NAMALWA (cell line): Measurements from ENCODE around the gene BCAM.

Source experiments
- DNase-seq: peaks from one replicate; pipeline ENCODE4 v3.0.0-alpha.2; 2015; ENCODE audit warnings: low spot score

BCAM gene

DNA sequence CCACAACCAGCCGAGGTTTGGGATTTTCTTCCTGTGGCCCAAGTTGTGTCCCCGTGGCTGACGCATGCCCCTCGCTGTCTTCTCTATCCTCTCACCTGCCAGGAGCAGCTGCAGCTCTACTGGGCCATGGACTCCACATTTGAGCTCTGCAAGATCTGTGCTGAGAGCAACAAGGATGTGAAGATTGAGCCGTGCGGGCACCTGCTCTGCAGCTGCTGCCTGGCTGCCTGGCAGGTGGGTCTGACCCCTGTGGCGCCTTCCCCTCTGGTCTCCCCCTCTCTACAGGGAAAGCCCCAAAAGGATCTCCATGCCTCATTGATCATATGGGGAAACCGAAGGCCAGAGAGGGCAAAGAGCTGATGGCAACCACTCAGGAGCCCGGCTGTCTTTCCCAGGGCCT lies 16.6 kb upstream of the BCAM start:
- peak; percentile 75 for DNase-seq

DNA sequence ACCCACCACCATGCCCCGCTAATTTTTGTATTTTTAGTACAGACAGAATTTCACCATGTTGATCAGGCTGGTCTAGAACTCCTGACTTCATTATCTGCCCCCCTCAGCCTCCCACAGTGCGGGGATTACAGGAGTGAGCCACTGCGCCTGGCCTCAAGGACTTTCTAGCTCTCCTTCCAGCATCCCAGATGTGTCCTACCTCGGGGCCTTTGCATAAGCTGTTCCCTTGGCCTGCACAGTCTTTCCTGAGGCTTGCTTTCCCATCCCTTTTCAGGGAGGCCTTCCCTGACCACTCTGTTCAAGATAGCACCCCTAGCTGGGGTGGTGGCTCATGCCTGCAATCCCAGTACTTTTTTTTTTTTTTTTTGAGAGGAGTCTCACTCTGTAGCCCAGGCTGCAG lies 14.3 kb upstream of the BCAM start:
- no peak for DNase-seq

DNA sequence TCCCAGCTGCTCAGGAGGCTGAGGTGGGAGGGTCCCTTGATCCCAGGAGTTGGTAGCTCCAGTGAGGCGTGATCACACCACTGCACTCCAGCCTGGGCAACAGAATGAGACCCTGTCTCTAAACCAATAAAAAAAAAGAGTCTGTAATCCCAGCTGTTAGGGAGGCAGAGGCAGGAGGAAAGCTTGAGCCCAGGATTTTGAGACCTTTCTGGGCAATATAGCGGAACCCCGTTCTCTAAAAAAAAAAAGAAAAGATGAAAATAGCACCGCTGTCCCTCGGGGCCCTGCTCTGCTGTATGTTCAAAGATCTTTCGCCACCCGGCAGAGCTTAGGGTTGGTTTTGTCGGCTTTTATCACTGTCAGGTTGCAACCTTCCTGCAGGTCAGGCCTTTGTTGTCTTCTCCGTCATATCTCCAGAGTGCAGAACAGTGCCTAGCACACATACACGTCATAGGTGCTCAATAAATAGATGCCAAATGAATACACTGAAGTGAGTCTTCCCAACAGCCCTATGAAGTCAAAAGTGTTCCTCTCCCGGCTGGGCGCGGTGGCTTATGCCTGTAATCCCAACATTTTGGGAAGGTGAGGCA lies 13.4 kb upstream of the BCAM start:
- DNase-seq: peak; percentile 38

DNA sequence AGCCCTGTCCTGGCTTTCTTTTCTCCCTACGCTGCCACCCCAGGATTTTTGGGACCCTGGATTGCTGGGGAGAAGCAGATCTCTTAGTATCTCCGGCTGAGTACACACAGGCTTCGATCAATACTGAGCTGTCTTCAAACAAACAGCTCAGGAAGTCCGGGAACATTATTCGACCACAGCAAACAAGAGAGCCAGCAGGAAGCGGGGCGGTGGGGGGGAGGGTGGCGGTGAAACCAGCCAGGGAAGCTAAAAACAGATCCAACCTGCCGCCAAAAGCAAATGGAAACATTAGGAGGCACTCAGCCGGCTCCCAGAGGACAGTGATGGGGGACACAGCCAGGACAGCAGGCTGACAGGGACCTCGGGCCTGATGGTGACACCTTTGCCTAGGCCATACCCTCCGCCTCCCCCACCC lies 12.2 kb upstream of the BCAM start:
- DNase-seq: no peak

DNA sequence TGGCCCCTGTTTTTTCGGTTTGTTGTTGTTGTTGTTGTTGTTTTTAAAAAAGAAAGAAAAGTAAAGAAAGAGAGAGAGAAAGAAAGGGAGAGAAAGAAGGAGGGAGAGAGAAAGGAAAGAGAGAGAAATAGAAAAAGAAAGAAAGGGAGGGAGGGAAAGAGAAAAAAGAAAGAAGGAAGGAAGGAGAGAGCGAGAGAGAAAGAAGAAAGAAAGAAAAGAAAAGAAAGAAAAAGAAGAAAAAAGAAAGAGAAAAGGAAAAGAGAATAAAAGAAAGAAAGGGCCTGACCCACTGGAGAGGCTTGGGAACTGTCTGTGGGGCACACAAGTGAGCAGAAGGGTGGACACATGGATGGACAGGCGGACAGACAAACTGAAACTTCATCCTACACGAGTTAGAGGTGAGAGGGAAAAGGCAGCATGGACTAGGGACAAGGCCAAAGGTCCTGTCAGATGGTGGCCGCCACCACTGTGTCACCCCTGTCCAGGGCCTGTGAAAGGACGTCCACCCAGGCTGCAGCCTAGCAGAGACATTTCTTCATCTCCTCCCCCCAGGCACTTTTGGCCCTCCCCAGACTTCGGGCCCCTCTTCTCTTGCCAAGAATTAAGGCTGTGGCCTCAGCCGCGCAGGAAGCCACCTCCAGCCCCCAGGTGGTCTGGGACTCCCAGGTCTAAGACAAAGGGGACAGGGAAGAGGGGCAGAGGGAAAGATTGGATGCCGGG lies 9.1 kb upstream of the BCAM start:
- DNase-seq: no peak

DNA sequence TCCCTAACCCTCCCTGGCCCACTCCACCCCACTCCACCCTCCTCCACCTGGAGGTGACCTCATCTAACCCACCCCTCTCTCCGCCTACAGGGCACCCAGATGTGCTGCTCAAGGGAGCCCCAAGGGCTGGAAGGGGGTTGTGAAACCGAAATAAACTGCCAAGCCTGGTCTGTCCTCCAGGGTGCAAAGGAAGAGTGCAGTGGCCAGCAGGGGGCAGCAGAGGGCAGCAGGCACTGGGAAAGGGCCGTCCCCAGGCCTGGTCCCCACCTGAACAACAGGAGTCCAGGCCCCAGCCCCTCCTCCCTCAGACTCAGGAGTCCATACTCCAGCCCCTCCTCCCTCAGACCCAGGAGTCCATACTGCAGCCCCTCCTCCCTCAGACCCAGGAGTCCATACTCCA lies 8.4 kb upstream of the BCAM start:
- DNase-seq: peak; percentile 92

DNA sequence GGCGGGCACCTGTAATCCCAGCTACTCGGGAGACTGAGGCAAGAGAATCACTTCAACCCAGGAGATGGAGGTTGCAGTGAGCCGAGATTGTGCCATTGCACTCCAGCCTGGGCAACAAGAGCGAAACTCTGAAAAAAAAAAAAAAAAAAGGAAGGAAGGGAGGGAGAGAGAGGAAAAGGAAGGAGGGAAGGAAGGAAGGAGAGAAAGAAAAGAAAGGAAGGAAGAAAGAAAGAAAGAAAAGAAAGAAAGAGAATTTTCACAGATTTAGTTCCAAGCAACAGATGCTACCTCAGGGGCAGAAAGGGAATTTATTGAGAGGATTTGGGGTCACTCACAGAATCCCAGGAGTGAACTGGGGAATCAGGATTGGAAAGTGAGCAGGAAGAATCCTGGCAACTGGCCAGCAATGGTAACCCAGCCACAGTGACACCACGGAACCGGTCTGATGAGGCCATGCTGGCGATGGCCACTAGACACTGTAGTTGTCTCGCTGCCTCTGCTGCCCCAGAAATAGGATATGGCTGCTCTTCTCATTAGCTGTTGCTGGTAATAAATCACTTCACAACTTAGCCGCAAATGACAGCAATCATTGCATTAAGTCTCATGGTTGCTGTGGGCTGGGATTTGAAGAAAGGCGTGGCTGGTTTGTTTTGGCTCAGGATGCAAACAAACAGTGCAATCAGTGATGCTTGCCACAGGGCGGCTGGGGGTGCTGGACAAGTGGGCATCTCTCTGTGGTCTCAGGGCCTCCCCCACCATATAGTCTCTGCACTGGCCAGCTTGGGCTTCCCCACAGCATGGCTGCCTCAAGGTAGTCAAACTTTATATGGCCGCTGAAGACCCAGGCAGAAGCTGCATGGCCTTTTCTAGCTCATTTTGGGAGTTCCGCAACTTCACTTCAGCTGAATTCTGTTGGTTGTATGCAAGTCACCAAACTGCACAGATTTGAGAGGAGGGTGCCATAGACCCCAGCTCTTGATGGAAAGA lies 5.2 kb upstream of the BCAM start:
- peak; percentile 31 for DNase-seq

DNA sequence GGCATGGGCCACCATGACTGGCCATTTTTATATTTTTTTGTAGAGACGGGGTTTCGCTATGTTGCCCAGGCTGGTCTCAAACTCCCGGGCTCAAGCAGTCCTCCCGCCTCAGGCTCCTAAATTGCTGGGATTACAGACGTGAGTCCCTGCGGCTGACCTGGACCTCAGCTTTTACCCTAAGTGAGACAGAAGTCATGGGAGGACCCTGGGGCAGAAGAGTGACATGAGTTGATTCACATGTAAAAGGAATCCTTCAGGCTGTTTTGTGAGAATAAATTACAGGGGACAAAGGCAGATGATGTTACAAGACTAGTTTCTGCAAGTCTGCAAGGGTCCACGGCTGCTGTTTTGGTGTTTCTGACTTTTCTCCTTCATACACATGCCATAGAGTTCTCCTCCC lies 2.6 kb upstream of the BCAM start:
- DNase-seq: no peak

DNA sequence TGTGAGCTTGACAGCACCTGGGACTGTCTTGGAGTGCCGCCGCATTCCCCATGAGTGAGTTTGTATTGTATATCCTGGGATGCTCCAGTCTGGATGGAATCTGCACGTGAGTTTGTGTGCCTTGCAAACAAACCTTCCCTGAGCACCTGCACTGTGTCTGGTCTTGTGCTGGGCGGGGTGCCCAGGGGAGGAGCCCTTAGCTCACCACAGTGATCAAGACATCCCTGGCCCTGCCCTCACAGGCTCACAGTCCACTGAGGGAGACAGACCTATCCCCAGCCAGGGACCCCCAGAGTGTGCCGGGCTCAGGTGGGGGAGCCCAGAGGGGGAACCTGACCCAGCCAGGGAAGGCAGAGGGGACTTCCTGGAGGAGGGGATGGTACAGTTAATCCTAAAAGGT lies 1.7 kb upstream of the BCAM start:
- no peak for DNase-seq

DNA sequence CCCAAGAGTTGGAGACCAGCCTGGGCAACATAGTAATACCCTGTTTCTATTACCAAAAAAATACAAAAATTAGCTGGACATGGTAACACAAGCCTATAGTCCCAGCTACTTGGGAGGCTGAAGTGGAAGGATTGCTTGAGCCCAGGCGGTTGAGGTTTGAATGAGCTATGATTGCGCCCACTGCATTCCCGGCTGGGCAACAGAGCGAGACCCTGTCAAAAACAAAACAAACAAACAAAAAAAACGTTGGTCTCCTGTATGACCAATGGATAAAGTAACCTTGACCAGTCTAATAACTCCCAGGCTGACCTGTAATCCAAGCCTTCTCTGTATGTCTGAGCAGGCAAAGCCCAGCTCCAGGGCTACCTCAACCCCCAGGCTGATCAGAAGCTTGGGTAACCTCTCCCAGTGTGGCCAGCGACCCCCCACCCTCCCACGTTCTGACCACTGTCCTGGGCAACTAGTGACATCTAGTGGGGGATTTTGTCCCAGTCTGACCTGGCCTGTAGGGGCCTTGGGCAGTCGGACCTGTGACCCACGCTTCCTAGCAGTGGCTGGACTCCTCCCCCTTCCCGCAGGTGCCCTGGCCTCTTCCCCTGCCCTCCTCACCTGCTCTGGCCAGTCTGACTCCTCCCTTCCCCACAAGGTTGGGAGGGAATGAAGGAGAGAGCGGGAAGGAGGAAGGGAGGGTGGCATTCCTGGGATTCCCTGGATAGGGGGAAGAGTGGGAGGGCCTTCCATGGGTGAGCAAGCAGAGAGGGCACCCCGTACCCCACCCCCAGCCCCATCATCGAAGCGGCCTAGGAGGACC lies 1.0 kb upstream of the BCAM start:
- DNase-seq: no peak

DNA sequence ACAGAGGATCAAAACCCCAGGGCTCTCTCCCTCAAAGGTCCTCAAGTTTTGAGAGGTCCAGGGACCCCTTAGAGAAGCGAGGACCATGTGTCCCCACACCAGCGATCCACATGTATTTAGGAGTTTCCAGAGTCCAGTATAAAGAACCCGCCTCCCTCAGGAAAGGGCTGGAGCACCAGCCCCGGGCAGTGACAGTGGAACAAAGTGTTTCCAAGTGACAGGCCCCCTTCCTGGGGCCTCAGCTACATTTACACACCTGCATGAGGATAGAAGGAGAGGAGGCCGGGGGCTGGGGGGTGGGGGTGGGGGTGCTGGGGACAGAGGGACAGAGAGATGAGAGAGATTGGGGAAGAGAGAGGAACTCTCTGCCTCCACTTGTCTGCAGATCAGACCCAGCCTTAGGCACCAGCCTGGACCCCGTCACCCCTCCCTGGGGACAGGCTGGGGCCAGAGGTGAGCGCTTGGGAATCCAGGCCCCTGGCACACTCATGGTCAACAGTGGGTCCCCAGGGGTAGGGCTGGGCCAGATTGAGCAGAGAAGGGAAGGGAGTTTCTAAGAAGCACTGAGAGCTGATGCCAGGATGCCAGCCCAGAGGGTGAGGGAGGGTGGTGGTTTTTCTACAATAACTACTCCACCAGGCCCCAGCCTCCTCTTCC lies 802 bp downstream of the BCAM start:
- DNase-seq: no peak

DNA sequence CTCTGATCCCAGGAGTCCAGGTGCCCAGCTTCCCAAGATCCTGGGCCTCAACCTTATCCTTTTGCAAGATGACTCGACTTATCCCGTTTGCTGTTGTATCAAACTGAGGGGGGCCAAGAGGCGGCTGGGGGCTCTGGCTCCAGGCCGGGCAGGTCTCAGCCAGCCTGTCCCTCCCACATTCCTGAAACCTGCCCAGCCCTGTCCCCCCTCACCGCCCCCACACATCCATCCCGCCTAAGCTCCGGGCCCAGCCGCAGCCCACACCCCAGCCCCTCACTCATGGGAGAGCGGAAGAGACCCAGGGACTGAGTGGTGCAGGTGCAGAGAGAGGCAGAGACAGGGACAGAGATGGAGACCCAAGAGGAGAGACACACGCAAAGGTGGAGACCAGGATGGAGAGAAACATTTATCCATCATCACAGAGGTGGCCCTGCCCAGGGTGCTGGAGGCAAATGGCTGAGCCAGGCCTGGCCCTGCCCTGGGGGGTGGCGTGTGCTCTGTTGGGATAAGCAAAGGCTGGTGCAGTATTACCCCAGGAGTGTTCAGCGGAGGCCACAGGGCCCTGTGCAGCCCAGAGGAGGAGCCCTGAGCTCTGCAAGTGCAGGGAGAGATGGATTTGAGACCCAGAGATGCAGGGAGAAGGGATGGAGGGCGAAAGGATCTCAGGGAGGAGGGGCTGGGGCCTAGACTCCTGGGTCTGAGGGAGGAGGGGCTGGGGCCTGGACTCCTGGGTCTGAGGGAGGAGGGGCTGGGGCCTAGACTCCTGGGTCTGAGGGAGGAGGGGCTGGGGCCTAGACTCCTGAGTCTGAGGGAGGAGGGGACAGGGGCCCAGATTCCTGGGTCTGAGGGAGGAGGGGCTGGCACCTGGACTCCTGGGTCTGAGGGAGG lies 1.6 kb downstream of the BCAM start:
- no peak for DNase-seq

DNA sequence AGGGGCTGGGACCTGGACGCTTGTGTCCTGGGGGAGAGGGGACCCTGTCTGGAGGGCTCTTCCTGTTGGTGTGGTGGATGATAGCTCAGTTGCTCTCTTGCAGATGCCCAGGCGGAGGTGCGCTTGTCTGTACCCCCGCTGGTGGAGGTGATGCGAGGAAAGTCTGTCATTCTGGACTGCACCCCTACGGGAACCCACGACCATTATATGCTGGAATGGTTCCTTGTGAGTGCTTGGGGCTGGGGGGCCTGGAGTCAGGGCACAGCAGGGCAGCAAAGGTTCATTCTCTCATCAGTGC lies 2.2 kb downstream of the BCAM start:
- no peak for DNase-seq

DNA sequence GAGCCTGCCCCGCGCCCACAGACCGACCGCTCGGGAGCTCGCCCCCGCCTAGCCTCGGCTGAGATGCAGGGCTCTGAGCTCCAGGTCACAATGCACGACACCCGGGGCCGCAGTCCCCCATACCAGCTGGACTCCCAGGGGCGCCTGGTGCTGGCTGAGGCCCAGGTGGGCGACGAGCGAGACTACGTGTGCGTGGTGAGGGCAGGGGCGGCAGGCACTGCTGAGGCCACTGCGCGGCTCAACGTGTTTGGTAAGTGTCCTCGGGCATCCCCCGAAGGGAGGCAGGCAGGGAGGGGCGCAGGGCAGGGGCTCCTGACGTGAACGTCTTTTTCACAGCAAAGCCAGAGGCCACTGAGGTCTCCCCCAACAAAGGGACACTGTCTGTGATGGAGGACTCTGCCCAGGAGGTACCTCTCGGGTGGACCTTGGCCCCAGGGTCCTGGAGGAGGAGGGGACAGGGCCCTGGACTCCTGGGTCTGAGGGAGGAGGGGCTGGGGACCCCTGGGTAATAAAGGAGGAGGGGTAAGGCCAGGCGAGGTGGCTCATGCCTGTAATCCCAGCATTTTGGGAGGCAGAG lies 3.3 kb downstream of the BCAM start:
- no peak for DNase-seq

DNA sequence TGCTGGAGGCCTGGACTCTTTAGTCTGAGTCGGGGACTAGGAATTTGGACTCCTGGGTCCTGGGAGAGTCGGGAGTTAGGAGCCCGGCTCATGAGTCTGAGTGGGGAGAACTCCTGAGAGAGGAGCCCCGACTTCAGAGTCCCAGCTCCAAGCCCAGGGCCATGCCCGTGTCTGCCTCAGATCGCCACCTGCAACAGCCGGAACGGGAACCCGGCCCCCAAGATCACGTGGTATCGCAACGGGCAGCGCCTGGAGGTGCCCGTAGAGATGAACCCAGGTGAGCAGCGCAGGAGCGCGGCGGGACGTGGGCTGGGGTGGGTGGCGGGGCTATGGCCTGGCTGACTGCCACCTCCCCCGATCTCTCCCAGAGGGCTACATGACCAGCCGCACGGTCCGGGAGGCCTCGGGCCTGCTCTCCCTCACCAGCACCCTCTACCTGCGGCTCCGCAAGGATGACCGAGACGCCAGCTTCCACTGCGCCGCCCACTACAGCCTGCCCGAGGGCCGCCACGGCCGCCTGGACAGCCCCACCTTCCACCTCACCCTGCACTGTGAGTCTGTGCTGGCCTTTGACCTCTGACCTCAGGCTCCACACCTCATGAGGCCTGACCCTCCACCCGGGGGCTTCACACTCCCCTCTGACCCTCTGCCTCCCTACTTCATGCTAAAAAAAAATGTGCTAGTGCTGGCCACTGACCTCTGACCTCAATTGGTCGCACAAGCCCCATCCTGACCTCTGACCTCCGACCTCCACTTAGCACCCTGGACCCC lies 4.4 kb downstream of the BCAM start:
- DNase-seq: no peak

DNA sequence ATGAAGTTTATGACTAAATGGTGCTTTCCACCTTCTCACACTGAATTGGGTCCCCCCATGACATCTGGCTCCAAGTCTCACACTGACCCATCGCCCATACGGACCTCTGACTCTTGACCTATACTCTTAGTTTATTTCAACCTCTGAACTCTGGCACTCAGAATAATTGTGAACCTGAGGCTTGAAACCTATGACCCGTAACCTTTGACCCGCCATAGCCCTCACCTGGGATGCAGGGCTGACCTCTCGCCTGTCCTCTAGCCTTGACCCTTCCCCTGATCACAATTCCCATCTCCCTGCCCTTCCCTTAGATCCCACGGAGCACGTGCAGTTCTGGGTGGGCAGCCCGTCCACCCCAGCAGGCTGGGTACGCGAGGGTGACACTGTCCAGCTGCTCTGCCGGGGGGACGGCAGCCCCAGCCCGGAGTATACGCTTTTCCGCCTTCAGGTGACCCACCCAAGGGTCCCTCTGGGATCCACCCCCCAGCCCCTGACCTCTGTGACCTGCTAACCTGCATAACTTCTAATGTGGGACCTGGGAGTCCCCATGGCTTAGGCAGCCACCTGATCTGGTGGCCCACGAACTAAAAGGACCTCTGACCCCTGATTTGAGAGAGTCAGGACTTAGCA lies 5.1 kb downstream of the BCAM start:
- DNase-seq: no peak

DNA sequence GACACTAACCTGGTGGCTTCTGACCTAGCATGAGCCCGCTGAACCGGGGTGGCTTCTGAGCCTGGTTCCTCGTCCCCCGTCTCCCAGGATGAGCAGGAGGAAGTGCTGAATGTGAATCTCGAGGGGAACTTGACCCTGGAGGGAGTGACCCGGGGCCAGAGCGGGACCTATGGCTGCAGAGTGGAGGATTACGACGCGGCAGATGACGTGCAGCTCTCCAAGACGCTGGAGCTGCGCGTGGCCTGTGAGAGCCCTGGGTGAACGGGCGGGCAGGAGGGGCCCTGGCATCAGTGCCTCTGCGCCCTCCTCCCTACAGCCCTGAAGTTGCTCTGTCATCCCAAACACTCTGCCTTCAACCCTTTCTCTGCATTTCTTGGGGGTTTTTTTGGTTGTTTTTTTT lies 5.6 kb downstream of the BCAM start:
- no peak for DNase-seq

DNA sequence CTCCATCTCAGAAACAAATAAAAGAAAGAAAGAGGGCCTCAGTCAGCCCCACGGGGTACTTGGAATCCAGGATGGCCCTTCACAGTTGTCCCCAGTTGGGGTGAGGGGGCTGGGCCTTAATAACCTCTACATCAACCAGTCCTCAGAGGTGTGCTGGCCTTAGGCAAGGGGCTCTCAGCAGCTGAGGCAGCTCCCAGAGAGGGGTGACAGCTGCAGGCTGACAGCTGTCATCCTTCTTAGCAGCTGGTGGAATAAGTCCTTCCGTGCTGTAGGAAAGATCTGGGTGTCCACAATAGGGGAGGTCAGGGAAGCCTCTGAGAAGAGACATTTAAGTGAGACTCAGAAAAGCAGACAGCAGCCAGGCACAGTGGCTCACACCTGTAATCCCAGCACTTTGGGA lies 7.4 kb downstream of the BCAM start:
- peak; percentile 28 for DNase-seq
